Activated naive CD8-positive, alpha-beta T cell treated with anti-CD3 and anti-CD28 coated beads, Interleukin-2, amount 10 ng/mL, durations not matched to agents 7 days and 5 days (primary cell): ENCODE measurements around the gene TRMT44. TPM values are rescaled to one million over a fixed set of nuclear protein-coding genes. Genes with fewer than 3 reads are reported as not detected.

Source experiments
- ATAC-seq: fragments of 150-1000 bp; cut with Tn5 transposase; one replicate; pipeline ENCODE4 v1.10.0; 2021; ENCODE audit warnings: low read depth, moderate library complexity
- POLR2A ChIA-PET: fragments of 350-600 bp; sonication (Branson Sonifier 250); formaldehyde crosslinking; loops from one replicate; lab custom pipeline; 2021; ENCODE audit warnings: antibody characterized with exemption; lab: Charles Lee
- DNase-seq: peaks from one replicate; pipeline ENCODE4 v3.0.0; 2021
- H3K27ac Mint-ChIP-seq: one replicate; pipeline ENCODE4 v1.8.0; 2022; ENCODE audit warnings: mild to moderate bottlenecking, mixed read lengths
- H3K27me3 Mint-ChIP-seq: one replicate; pipeline ENCODE4 v1.8.0; 2022; ENCODE audit warnings: mild to moderate bottlenecking, moderate library complexity, mixed read lengths
- H3K36me3 Mint-ChIP-seq: one replicate; pipeline ENCODE4 v1.8.0; 2021; ENCODE audit warnings: mild to moderate bottlenecking, mixed read lengths
- H3K4me1 Mint-ChIP-seq: one replicate; pipeline ENCODE4 v1.8.0; 2021; ENCODE audit warnings: mixed read lengths
- H3K4me3 Mint-ChIP-seq: one replicate; pipeline ENCODE4 v1.8.0; 2022; ENCODE audit warnings: mild to moderate bottlenecking, moderate library complexity, mixed read lengths
- H3K9me3 Mint-ChIP-seq: one replicate; pipeline ENCODE4 v1.8.0; 2021; ENCODE audit warnings: mixed read lengths
- total RNA-seq, 2 experiments: library from RNA; stranded (reverse); gene quantifications; one replicate each; pipeline ENCODE4 v1.2.3, GENCODE V29; 2021

Gene TRMT44
- total RNA-seq, 2 experiments from 2014 or later: 26.1 to 27.9 TPM

- Mint-ChIP-seq H3K36me3 (peaks cover 7% of the 10 kb centered on the region), H3K4me1 (peaks cover 3% of the 10 kb centered on the region), H3K27me3 (no peaks in the 10 kb centered on the region), H3K9me3 (no peaks in the 10 kb centered on the region), H3K27ac (no peak overlapping the region), H3K4me3 (no peak overlapping the region)
- DNase-seq (no peak), ATAC-seq (no peak)
- POLR2A ChIA-PET: no interaction called here
Observed at GRCh38 chr4:8451440-8452182, 11.0 kb downstream of the TRMT44 start.

DNA sequence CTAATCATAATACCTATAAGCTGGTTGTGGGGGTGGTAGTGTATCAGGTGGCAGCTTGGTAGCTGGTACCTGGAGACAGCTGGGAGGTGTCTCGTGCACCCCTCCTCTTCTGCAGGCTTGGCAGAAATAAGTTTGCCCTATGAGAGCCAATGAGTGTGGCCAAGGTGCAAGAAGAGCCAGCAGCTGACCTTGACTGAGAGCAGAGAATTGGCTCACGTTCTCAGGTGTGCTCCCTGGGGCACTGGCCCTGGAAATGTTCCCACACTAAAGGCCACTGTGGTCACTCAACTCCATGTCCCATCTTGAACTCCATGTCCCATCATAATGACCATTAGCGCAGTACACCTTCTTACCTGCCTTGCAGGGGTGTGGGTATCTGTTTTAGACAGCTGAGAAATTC is 13.4 kb downstream of the TRMT44 start:
- ATAC-seq (no peak), DNase-seq (no peak)
- Mint-ChIP-seq H3K9me3 (no peaks in the 10 kb centered on the region), H3K4me1 (peaks cover 3% of the 10 kb centered on the region), H3K4me3 (no peak overlapping the region), H3K27ac (no peak overlapping the region), H3K27me3 (no peaks in the 10 kb centered on the region), H3K36me3 (peaks cover 7% of the 10 kb centered on the region)
- POLR2A ChIA-PET: interaction anchor here (1.2 kb wide), 1 partner anchor 13 kb away, joined by 3 read pairs; the partner anchor contains the start of genes ACOX3 and TRMT44

GRCh38 chr4:8457646-8458252 is 17.2 kb downstream of the TRMT44 start:
- POLR2A ChIA-PET: no interaction called here

GRCh38 chr4:8459867-8460445 is 19.4 kb downstream of the TRMT44 start:
- Mint-ChIP-seq H3K4me1 (no peaks in the 10 kb centered on the region), H3K36me3 (no peaks in the 10 kb centered on the region), H3K27me3 (no peaks in the 10 kb centered on the region), H3K27ac (no peak overlapping the region), H3K9me3 (no peaks in the 10 kb centered on the region), H3K4me3 (no peak overlapping the region)
- POLR2A ChIA-PET: no interaction called here
- DNase-seq: no peak
- no peak for ATAC-seq

More at GRCh38 chr4:8457646-8458252, 17.2 kb downstream of the TRMT44 start:
- H3K9me3 Mint-ChIP-seq: no peaks in the 10 kb centered on the region
- H3K4me3 Mint-ChIP-seq: no peak overlapping the region
- no peaks in the 10 kb centered on the region for H3K4me1 Mint-ChIP-seq
- H3K27me3 Mint-ChIP-seq: no peaks in the 10 kb centered on the region
- DNase-seq (no peak), ATAC-seq (no peak)
- H3K27ac Mint-ChIP-seq: no peak overlapping the region
- no peaks in the 10 kb centered on the region for H3K36me3 Mint-ChIP-seq

- Mint-ChIP-seq H3K4me1 (no peaks in the 10 kb centered on the region), H3K4me3 (no peak overlapping the region), H3K27ac (no peak overlapping the region), H3K27me3 (no peaks in the 10 kb centered on the region), H3K36me3 (no peaks in the 10 kb centered on the region), H3K9me3 (no peaks in the 10 kb centered on the region)
- DNase-seq (no peak), ATAC-seq (no peak)
- POLR2A ChIA-PET: no interaction called here
Observed at GRCh38 chr4:8461086-8461485, 20.5 kb downstream of the TRMT44 start.

DNA sequence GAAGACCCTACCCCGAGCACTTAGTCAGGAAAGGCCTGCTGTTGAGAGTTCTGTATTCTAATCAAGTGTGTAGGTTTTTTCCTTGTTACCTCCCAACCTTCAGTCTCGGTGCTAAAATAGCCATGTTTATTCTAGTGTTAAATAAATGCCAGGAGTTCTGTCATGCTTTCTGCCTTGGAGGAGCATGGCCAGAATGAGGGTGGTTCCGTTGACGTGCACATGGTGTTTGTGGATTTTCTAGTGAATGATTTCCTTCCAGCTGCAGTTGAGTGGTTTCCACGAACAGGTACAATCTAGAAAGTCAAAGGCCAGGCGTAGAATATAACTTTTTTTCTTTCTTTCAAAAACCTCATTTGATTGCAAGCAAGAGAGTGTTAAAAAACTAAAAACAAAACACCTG is 21.0 kb downstream of the TRMT44 start:
- POLR2A ChIA-PET: no interaction called here
- ATAC-seq: no peak
- no peaks in the 10 kb centered on the region for H3K36me3 Mint-ChIP-seq

GRCh38 chr4:8463811-8464210 is 23.2 kb downstream of the TRMT44 start:
- DNase-seq (no peak), ATAC-seq (no peak)
- Mint-ChIP-seq H3K36me3 (no peaks in the 10 kb centered on the region), H3K9me3 (no peaks in the 10 kb centered on the region), H3K4me3 (no peak overlapping the region), H3K27ac (no peak overlapping the region), H3K27me3 (no peaks in the 10 kb centered on the region), H3K4me1 (no peaks in the 10 kb centered on the region)
- POLR2A ChIA-PET: no interaction called here

More for the DNA sequence above, 21.0 kb downstream of the TRMT44 start:
- Mint-ChIP-seq H3K4me1 (no peaks in the 10 kb centered on the region), H3K27ac (no peak overlapping the region), H3K9me3 (no peaks in the 10 kb centered on the region), H3K27me3 (no peaks in the 10 kb centered on the region), H3K4me3 (no peak overlapping the region)
- DNase-seq: no peak

- ATAC-seq (no peak), DNase-seq (no peak)
- Mint-ChIP-seq H3K27me3 (no peaks in the 10 kb centered on the region), H3K4me3 (no peak overlapping the region), H3K36me3 (no peaks in the 10 kb centered on the region), H3K4me1 (no peaks in the 10 kb centered on the region), H3K9me3 (no peaks in the 10 kb centered on the region), H3K27ac (no peak overlapping the region)
- POLR2A ChIA-PET: no interaction called here
Observed at GRCh38 chr4:8464381-8464780, 23.8 kb downstream of the TRMT44 start.

DNA sequence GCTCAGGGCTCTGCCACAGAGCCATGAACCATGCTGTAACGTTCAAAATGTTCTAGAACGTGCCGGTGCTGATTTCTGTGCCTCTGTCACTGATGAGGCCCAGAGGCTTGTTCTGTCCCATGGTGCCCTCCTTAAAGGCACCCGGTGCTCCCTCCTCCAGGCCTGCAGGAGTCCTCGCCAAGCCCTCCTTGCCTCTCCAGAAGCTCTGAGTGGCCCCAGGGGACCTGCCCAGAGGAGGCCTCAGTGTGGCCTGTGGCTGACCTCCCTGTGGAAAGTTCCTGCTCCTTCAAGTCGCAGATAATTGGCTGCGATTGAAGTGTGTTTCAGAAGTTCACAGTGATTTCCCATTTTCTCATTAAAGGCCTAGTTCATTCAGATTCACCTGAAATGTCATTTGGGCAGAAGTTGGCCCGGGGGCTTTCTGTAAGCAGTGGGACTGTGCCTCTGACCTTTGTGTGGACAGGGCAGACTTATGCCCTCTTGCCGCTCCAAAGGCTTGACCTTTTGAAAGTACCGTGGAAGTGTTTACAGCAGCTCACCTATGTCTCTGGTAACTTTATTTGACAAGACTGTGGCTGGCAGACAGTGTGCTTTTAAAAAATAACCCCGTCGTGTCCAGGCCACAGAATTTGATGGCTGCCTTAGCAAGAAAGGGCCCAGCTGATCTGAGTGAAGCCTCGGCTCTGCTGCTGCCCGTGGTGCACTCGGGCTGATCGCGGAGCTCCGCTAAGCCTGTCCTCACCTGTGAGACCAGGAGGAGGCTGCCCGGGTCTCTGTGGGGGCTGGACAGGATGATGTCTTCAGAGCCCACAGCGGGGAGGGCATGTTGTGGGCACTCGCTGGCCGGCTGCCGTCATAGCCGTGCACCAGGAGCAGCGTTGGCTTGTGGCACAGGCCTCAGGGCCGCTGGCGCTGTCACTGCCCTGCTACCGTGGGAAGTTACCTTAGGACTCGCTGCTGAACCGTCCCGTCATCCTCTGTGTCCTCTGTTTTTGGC is 25.3 kb downstream of the TRMT44 start:
- no peak overlapping the region for H3K4me3 Mint-ChIP-seq
- POLR2A ChIA-PET: no interaction called here
- no peak for ATAC-seq
- H3K36me3 Mint-ChIP-seq: no peaks in the 10 kb centered on the region
- no peaks in the 10 kb centered on the region for H3K9me3 Mint-ChIP-seq
- no peak overlapping the region for H3K27ac Mint-ChIP-seq
- no peaks in the 10 kb centered on the region for H3K4me1 Mint-ChIP-seq
- H3K27me3 Mint-ChIP-seq: no peaks in the 10 kb centered on the region
- DNase-seq: no peak

- POLR2A ChIA-PET: no interaction called here
- no peaks in the 10 kb centered on the region for H3K27me3 Mint-ChIP-seq
- no peak for ATAC-seq
- no peak overlapping the region for H3K4me3 Mint-ChIP-seq
- no peak overlapping the region for H3K27ac Mint-ChIP-seq
- H3K4me1 Mint-ChIP-seq: no peaks in the 10 kb centered on the region
- H3K9me3 Mint-ChIP-seq: no peaks in the 10 kb centered on the region
- no peaks in the 10 kb centered on the region for H3K36me3 Mint-ChIP-seq
- DNase-seq: no peak
Observed at GRCh38 chr4:8467016-8467415, 26.4 kb downstream of the TRMT44 start.

- no peaks in the 10 kb centered on the region for H3K36me3 Mint-ChIP-seq
Observed at GRCh38 chr4:8468746-8469535, 28.4 kb downstream of the TRMT44 start.

GRCh38 chr4:8469550-8469949 is 29.0 kb downstream of the TRMT44 start:
- Mint-ChIP-seq H3K36me3 (no peaks in the 10 kb centered on the region), H3K9me3 (no peaks in the 10 kb centered on the region), H3K4me1 (no peaks in the 10 kb centered on the region), H3K27ac (no peak overlapping the region), H3K4me3 (no peak overlapping the region), H3K27me3 (no peaks in the 10 kb centered on the region)
- ATAC-seq: no peak
- POLR2A ChIA-PET: no interaction called here
- no peak for DNase-seq

More at GRCh38 chr4:8468746-8469535, 28.4 kb downstream of the TRMT44 start:
- ATAC-seq: peak; percentile 67
- H3K27ac Mint-ChIP-seq: no peak overlapping the region
- POLR2A ChIA-PET: no interaction called here
- no peaks in the 10 kb centered on the region for H3K27me3 Mint-ChIP-seq
- H3K4me3 Mint-ChIP-seq: no peak overlapping the region
- H3K4me1 Mint-ChIP-seq: no peaks in the 10 kb centered on the region
- peak; percentile 68 for DNase-seq
- H3K9me3 Mint-ChIP-seq: no peaks in the 10 kb centered on the region
